Measurements from ENCODE around the gene DDX59.
A peak's percentile ranks its signal among the peaks of the same experiment; 100 is the strongest.

The DDX59 gene

DNA sequence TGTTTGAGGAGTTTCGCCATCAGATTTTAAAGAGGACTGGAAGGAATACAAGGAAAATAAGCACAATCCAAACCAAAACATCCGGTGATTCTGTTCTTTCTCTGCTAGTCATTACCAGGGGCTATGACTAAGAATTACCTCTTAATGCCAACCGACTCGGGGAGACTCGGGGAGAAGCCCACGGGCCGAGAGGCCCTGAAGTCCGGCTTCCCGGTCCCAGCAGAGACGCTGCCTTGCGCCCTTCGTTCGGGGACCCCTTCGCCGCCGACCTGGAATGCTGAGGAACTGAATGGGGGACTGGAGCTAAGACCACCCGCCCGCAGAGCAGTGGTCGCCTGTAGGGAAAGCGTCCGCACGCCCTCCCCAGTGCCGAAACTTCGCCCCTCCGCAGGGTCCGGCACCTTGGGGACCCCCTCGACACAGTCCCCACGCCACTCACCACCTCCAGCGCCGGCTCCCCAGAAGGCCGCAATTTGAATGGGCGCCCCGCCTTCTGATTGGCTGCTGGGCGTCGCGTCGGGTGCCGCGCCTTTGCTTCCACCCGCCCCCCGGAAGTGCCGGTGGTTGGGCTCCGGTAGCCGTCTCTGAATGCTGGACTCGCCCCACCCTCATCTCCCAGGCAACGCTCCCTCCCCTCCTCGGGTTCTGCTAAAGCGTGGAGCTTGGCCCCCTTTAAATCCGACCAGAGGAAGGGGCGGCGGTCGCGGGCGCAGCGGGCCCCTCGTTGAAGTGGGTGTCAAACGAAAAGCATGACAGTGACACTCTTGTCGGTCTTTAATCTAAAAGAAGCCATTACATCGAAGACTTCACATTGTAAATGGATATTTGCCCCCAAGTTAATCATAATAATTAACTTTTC is 49.2 kb downstream of the DDX59 start, which contains the start of gene KIF14 (continued):
- TF ChIP-seq ZBTB26 (tag by site-specific recombination; optimal IDR thresholded peaks at IDR 0.05) (peak; percentile 57), KLF9 (tag by site-specific recombination; IDR thresholded peaks at IDR 0.05; ENCODE audit: low read depth) (peak; percentile 57; the same call in 1 of the 2 replicates), YY1 (tag by site-specific recombination; IDR thresholded peaks at IDR 0.05) (peak; percentile 12; the same call in 1 of the 2 replicates), ZBTB11 (tag by site-specific recombination; conservative IDR thresholded peaks at IDR 0.05; ENCODE audit: low read depth) (peak; percentile 66), ZFP69B (tag by site-specific recombination; IDR thresholded peaks at IDR 0.05) (peak; percentile 37; the same call in 1 of the 2 replicates), GLIS2 (tag by site-specific recombination; IDR thresholded peaks at IDR 0.05) (peak; percentile 97), ZNF629 (tag by site-specific recombination; IDR thresholded peaks at IDR 0.05) (peak; percentile 42; the same call in 1 of the 2 replicates), SP2 (tag by site-specific recombination; IDR thresholded peaks at IDR 0.05) (peak; percentile 96), ZBTB8A (tag by site-specific recombination; IDR thresholded peaks at IDR 0.05) (peak; percentile 97), ZNF76 (tag by site-specific recombination; IDR thresholded peaks at IDR 0.05; ENCODE audit: borderline replicate concordance, low read depth) (peak; percentile 45; the same call in 1 of the 2 replicates), ZNF335 (tag by site-specific recombination; conservative IDR thresholded peaks at IDR 0.05) (peak; percentile 97), PRDM1 (tag by site-specific recombination; IDR thresholded peaks at IDR 0.05) (no peak), ZNF341 (tag by site-specific recombination; IDR thresholded peaks at IDR 0.05; ENCODE audit: low read depth) (peak; percentile 38; the same call in 1 of the 2 replicates), ZNF140 (tag by site-specific recombination; IDR thresholded peaks at IDR 0.05) (no peak), ZNF37A (tag by site-specific recombination; IDR thresholded peaks at IDR 0.05) (no peak), ZNF626 (tag by site-specific recombination; IDR thresholded peaks at IDR 0.05) (no peak)
- TF ChIP-seq, protein P1, sequence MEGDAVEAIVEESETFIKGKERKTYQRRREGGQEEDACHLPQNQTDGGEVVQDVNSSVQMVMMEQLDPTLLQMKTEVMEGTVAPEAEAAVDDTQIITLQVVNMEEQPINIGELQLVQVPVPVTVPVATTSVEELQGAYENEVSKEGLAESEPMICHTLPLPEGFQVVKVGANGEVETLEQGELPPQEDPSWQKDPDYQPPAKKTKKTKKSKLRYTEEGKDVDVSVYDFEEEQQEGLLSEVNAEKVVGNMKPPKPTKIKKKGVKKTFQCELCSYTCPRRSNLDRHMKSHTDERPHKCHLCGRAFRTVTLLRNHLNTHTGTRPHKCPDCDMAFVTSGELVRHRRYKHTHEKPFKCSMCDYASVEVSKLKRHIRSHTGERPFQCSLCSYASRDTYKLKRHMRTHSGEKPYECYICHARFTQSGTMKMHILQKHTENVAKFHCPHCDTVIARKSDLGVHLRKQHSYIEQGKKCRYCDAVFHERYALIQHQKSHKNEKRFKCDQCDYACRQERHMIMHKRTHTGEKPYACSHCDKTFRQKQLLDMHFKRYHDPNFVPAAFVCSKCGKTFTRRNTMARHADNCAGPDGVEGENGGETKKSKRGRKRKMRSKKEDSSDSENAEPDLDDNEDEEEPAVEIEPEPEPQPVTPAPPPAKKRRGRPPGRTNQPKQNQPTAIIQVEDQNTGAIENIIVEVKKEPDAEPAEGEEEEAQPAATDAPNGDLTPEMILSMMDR (tag by site-specific recombination; IDR thresholded peaks at IDR 0.05) = peak; percentile 12; the same call in 1 of the 2 replicates
- TF ChIP-seq, protein P2, sequence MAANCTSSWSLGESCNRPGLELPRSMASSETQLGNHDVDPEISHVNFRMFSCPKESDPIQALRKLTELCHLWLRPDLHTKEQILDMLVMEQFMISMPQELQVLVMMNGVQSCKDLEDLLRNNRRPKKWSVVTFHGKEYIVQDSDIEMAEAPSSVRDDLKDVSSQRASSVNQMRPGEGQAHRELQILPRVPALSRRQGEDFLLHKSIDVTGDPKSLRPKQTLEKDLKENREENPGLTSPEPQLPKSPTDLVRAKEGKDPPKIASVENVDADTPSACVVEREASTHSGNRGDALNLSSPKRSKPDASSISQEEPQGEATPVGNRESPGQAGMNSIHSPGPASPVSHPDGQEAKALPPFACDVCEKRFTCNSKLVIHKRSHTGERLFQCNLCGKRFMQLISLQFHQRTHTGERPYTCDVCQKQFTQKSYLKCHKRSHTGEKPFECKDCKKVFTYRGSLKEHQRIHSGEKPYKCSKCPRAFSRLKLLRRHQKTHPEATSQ (tag by site-specific recombination; IDR thresholded peaks at IDR 0.05) = 0 out of 2 replicates have a peak, but pooled peaks have one; percentile 54
- TF ChIP-seq, protein P3, sequence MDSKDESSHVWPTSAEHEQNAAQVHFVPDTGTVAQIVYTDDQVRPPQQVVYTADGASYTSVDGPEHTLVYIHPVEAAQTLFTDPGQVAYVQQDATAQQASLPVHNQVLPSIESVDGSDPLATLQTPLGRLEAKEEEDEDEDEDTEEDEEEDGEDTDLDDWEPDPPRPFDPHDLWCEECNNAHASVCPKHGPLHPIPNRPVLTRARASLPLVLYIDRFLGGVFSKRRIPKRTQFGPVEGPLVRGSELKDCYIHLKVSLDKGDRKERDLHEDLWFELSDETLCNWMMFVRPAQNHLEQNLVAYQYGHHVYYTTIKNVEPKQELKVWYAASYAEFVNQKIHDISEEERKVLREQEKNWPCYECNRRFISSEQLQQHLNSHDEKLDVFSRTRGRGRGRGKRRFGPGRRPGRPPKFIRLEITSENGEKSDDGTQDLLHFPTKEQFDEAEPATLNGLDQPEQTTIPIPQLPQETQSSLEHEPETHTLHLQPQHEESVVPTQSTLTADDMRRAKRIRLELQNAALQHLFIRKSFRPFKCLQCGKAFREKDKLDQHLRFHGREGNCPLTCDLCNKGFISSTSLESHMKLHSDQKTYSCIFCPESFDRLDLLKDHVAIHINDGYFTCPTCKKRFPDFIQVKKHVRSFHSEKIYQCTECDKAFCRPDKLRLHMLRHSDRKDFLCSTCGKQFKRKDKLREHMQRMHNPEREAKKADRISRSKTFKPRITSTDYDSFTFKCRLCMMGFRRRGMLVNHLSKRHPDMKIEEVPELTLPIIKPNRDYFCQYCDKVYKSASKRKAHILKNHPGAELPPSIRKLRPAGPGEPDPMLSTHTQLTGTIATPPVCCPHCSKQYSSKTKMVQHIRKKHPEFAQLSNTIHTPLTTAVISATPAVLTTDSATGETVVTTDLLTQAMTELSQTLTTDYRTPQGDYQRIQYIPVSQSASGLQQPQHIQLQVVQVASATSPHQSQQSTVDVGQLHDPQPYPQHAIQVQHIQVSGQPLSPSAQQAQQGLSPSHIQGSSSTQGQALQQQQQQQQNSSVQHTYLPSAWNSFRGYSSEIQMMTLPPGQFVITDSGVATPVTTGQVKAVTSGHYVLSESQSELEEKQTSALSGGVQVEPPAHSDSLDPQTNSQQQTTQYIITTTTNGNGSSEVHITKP (tag by site-specific recombination; IDR thresholded peaks at IDR 0.05) = peak; percentile 51
- TF ChIP-seq, protein P4, sequence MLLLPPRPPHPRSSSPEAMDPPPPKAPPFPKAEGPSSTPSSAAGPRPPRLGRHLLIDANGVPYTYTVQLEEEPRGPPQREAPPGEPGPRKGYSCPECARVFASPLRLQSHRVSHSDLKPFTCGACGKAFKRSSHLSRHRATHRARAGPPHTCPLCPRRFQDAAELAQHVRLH (tag by site-specific recombination; IDR thresholded peaks at IDR 0.05) = peak; percentile 97
